Measurements from ENCODE around the gene KIF1A. TPM values are rescaled to one million over a fixed set of nuclear protein-coding genes. Genes with fewer than 3 reads are reported as not detected.

Gene KIF1A
- total RNA-seq, 1 donor from 2014 or later = 0.65 TPM

GRCh38 chr2:240792629-240793312, 27.2 kb downstream of the KIF1A start:
- intact Hi-C loops (cut with DNase I) = no loop called here
- DNase-seq = peak; percentile 11
- no peak for ATAC-seq (ENCODE audit: poor library complexity)

- DNase-seq (peak; percentile 34), ATAC-seq (ENCODE audit: poor library complexity) (peak; percentile 38)
- intact Hi-C loops (cut with DNase I) = no loop called here
These were observed 28.0 kb downstream of the KIF1A start for GRCh38 chr2:240791821-240792628.

- intact Hi-C loops (cut with DNase I) = no loop called here
- ATAC-seq (ENCODE audit: poor library complexity) = no peak
- DNase-seq = peak; percentile 35
These were observed 28.7 kb downstream of the KIF1A start for GRCh38 chr2:240791221-240791800.

GRCh38 chr2:240790370-240791220, 29.4 kb downstream of the KIF1A start:
- intact Hi-C loops (cut with DNase I) = no loop called here

GRCh38 chr2:240789501-240790369, 30.3 kb downstream of the KIF1A start:
- ATAC-seq (ENCODE audit: poor library complexity) (no peak), DNase-seq (peak; percentile 37)
- intact Hi-C loops (cut with DNase I) = no loop called here

More at GRCh38 chr2:240790370-240791220, 29.4 kb downstream of the KIF1A start:
- DNase-seq (peak; percentile 22), ATAC-seq (ENCODE audit: poor library complexity) (no peak)

DNA sequence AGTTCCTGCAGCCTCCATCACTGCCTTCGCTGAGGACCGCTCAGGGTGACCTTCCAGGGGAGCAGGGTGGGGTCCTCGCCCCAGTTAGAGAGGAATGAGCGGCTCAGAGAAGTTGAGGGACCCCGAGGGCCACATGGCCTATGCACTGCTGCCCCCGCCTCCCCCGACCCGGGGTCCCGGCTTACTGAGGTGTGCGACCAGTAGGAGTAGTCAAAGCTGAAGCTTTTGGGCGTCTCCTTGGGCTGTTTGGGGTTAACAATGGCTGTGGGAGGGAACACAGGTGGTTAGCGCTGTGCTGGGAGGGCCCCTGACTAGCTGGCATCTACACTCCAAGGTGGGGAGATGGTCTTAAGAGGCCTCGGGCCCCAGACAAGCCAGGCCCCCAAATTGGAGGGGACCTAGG, 31.0 kb downstream of the KIF1A start:
- ATAC-seq (ENCODE audit: poor library complexity) = no peak
- intact Hi-C loops (cut with DNase I) = no loop called here
- peak; percentile 24 for DNase-seq

GRCh38 chr2:240788482-240788881, 31.5 kb downstream of the KIF1A start:
- intact Hi-C loops (cut with DNase I) = no loop called here
- ATAC-seq (ENCODE audit: poor library complexity) (no peak), DNase-seq (peak; percentile 16)

DNA sequence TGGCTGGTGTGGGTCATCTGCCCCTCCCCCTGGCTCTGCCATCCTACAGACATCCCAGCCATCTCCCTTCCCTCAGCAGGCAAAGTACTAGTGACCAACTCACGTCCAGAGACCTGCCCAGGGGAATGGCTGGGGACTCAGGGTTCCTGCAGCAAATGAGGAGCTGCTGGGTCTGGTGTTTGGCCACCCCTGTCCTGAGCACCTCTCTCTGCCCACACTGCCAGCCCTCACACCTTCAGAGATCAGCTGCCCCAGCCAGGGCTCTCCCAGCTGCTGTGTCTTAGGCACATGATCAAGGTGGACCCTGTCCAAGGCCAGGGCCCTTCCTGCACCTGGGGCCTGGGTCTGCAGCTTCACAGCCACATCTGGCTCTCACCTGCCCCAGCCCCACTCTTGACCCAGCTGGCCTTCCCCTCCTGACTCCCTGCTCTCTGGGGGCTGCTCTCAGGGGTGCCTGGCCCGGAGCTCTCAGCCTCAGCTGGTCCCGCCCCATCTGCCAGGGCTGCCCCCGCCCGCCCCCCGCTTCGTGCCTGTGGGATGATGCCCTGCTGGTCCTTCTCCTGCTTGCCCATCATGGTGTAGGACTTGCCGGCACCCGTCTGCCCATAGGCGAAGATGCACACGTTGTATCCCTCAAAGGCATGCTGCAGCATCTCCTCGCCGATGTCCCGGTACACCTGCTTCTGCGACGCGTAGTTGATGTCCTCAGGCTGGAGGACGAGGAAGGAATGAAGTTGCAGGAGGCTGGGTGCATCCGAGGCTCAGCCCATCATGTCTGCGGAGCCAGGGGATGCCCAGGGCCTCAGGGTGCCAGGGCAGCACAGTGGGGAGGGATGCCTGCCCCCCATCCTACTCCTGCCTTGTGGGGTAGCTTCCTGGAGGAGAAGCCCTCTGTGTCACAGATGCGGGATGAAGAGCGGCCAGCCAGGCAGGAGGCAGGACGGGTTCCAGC, 32.2 kb downstream of the KIF1A start:
- intact Hi-C loops (cut with DNase I) = no loop called here
- DNase-seq (peak; percentile 21), ATAC-seq (ENCODE audit: poor library complexity) (no peak)

DNA sequence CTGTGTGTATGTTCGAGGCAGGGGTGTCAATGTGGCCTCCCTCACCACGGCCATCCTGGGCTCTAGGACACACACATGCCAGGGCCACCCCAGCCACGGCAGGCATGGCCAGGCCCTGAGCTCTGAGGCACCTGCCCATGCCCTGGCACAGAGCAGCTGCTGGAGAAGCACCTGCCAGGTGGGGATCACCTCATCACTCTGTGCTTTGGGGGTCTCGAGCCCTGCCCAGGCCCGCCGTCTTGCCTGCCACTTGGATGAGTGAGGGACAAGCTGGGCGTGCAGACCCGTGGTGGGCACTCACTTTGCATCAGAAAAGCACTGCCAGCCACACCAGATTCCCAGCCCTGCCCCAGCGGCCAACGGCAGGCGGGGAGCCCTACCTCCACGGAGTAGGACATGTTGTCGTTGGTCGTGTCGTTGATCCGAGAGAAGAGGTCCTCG, 33.1 kb downstream of the KIF1A start:
- ATAC-seq (ENCODE audit: poor library complexity) (no peak), DNase-seq (peak; percentile 14)
- intact Hi-C loops (cut with DNase I) = no loop called here

GRCh38 chr2:240786355-240786841, 33.6 kb downstream of the KIF1A start:
- intact Hi-C loops (cut with DNase I) = no loop called here
- DNase-seq (peak; percentile 29), ATAC-seq (ENCODE audit: poor library complexity) (no peak)

GRCh38 chr2:240785424-240786335, 34.3 kb downstream of the KIF1A start:
- no peak for ATAC-seq (ENCODE audit: poor library complexity)
- peak; percentile 33 for DNase-seq
- intact Hi-C loops (cut with DNase I) = no loop called here

GRCh38 chr2:240784629-240785423, 35.2 kb downstream of the KIF1A start:
- ATAC-seq (ENCODE audit: poor library complexity) (no peak), DNase-seq (peak; percentile 35)
- intact Hi-C loops (cut with DNase I) = no loop called here

DNA sequence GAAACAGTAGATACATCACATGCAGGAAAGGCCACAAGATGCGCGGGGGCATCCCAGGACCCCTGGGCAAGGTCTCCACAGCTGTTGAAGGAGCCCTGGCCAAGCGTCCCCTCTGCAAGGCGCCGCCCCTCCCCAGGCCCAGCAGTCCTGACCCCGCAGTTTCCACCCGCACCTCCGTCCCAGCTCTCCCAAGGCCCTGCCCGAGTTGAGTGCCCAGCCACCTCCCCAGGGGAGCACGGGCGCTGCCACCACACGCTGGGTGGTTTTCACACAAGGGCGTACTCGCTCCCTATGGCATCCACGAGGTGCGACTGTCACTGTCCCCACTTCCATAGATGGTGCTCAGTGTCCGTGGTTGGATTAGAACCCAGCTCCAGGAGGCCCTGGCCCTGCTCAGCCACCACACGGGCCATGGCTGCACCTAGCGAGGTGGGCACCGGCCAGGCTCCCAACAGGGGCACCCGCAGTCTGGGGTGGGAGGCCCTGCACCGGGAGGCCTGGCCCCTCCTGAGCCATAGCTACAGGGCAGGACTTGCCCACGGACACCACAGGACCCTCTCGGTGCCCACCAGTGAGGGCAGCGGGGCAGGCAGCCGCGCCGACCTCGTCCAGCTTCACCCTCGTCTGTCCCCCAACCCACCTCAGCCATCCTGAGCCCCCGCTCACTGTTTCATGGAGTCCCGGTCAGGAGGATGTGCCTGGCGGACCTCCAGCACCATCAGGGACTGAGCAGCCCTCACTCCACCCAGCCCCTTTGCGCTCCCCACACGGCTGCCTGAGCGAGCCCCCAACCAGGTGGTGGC, 36.0 kb downstream of the KIF1A start:
- DNase-seq = peak; percentile 33
- intact Hi-C loops (cut with DNase I) = no loop called here
- no peak for ATAC-seq (ENCODE audit: poor library complexity)
